GM23338 (cell line): Measurements from ENCODE around the gene MUCL3.

Source experiments
- CREB1 ChIP-seq: fragments of 250-450 bp; sonication (Bioruptor Pico); IDR thresholded peaks from 2 replicates; pipeline ENCODE4 v1.5.0; 2020; ENCODE audit warnings: low read depth, mild to moderate bottlenecking, moderate library complexity
- EZH2 ChIP-seq: fragments of 200-600 bp; sonication (generic); IDR thresholded peaks from one replicate; pipeline ENCODE4 v1.8.0; 2017; ENCODE audit warnings: antibody characterized with exemption, mild to moderate bottlenecking, low read depth; ENCODE audit not compliant: unreplicated experiment
- EZH2phosphoT487 ChIP-seq: fragments of 200-600 bp; sonication (generic); IDR thresholded peaks from one replicate; pipeline ENCODE4 v1.8.1; 2018; ENCODE audit warnings: antibody characterized with exemption; ENCODE audit not compliant: unreplicated experiment
- POLR2AphosphoS5 ChIP-seq: IDR thresholded peaks from 2 replicates; pipeline ENCODE4 v1.6.1; 2016; ENCODE audit warnings: antibody characterized with exemption, low read depth
- STAT1 ChIP-seq: IDR thresholded peaks from one replicate; pipeline ENCODE4 v1.6.1; 2016; ENCODE audit warnings: antibody characterized with exemption; ENCODE audit not compliant: unreplicated experiment
- ZNF114 ChIP-seq: fragments of 250-450 bp; sonication (Bioruptor Pico); IDR thresholded peaks from 2 replicates; pipeline ENCODE4 v1.5.0; 2020; ENCODE audit warnings: mild to moderate bottlenecking, moderate library complexity
- TF ChIP-seq, protein P1 (sequence below), 2 experiments: fragments of 200-600 bp in 1 of 2; sonication (generic) in 1 of 2; conservative IDR thresholded peaks; 2 replicates each; pipeline versions ENCODE4 v1.5.1 to v1.6.1; 2016 to 2017; ENCODE audit warnings: antibody characterized with exemption in 2 of 2, low read depth in 2 of 2, mild to moderate bottlenecking in 2 of 2, moderate library complexity in 1 of 2

DNA sequence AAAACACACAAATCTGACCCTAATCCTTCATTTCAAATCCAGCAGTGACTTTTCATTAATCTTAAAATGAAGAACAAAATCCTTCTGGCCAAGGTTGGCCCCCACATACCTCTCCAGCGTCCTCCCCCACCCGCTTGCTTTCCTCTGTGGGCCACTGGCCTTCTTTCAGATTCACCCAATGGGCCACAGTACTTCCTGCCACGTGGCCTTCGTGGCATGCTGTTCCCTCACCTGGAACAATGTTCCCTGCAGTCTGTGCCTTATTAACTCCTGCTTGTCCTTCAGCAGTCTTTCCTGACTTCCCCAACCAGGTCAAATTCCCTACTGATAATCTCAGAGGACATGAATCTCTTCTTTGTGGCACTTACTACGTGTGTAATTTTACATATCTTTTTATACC lies 38.1 kb upstream of the MUCL3 start:
- TF ChIP-seq, protein P1, sequence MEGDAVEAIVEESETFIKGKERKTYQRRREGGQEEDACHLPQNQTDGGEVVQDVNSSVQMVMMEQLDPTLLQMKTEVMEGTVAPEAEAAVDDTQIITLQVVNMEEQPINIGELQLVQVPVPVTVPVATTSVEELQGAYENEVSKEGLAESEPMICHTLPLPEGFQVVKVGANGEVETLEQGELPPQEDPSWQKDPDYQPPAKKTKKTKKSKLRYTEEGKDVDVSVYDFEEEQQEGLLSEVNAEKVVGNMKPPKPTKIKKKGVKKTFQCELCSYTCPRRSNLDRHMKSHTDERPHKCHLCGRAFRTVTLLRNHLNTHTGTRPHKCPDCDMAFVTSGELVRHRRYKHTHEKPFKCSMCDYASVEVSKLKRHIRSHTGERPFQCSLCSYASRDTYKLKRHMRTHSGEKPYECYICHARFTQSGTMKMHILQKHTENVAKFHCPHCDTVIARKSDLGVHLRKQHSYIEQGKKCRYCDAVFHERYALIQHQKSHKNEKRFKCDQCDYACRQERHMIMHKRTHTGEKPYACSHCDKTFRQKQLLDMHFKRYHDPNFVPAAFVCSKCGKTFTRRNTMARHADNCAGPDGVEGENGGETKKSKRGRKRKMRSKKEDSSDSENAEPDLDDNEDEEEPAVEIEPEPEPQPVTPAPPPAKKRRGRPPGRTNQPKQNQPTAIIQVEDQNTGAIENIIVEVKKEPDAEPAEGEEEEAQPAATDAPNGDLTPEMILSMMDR (conservative IDR thresholded peaks at IDR 0.05; ENCODE audit: low read depth in 2 of 2) = no peak
- TF ChIP-seq CREB1 (CRISPR knock-in tag) (no peak), ZNF114 (no peak), POLR2AphosphoS5 (no peak), STAT1 (no peak), EZH2 (no peak), EZH2phosphoT487 (no peak)
